Fibroblast of skin of abdomen (primary cell): ENCODE measurements around the gene ZBTB7A.

ENCODE experiments used
- DNase-seq: peaks from one replicate; pipeline ENCODE4 v3.0.0-alpha.2; 2013

Gene ZBTB7A

DNA sequence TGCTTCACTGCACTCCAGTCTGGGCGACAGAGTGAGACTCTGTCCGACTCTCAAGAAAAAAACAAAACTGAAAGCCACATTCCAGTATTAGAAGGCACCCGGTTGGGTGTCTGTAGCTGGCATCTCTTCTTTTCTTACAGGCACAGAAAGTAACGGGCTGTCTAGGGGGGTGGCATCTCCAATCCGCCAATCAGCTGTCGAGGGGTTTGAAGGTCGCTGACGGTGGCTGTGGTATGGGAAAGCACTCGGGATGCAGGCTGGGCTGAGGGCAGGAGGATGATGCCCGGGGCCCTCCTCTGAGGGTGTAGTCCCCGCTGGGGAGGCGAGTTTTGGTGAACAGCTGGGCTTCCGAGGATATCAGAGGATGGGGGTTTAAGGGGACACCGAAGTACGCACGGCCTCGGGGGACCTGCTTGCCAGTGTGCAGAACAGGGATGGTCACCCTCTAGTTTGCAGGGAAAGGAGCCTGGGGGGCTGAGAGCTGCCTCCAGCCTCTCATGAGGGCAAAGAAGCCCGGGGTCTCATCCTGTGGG is 27.0 kb upstream of the ZBTB7A start:
- DNase-seq, result no peak

- DNase-seq, result no peak
Observed at GRCh38 chr19:4090356-4091220, 23.9 kb upstream of the ZBTB7A start.

DNA sequence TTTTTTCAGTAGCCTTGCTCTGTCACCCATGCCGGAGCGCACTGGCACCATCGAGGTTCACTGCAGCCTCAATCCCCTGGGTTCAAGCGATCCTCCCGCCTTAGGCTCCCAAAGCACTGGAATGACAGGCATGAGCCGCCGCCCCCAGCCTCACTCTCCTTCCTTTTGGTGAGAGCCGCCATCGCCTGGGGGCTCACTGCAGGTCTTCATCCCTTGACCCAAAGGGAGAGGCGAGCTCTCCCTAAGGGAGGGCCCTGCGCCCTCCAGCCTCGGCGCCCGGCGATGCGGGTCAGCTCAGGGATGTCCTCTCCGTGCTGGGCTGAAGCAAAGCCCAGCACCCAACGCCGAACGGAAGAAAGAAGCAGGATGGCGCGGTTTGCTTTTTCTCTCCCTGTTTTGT is 23.2 kb upstream of the ZBTB7A start:
- no peak for DNase-seq

DNA sequence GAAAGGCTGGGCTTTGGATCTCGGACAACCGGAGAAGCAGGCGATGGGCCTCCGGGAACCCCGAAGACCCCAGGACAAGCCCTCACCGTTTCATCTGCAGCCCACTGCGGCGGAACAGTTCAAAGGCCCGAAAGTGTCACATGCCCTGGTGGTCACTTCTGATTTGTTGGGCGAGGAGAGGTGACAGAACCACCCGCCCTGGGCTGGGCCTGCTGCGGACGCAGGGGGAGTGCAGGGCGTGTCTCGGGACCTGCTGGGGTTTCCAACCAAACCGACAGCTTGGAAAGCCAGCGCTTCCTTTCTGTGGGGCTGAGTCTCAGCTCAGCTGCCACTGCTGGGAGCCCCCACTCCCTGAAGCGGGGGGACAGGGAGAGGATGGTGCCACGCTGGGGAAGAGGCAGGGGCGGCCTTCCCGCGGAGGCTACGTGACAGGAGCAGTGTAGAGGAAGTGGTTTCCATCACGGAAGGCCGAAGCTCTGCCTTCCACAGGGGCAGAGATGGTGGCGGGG is 22.8 kb upstream of the ZBTB7A start:
- DNase-seq, result no peak

DNA sequence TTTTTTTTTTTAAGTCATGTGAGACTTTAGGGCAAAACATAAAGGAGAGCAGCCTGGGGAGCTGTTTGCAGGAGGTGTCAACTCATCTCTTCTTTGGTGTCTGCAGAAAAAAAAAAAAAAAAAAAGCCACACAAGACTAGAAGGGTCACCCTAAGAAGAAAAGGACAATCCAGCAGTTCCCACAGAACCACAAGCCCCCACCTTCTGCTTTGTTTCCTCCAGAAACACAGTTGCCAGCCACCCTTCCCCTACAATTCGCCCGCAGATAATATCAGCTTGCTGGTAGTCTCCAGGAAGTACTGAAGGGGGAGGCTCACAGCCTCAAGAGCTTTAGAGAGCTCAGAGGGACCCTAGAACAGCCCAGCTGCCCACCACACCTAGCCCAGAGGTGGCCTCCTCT is 22.3 kb upstream of the ZBTB7A start:
- no peak for DNase-seq

DNA sequence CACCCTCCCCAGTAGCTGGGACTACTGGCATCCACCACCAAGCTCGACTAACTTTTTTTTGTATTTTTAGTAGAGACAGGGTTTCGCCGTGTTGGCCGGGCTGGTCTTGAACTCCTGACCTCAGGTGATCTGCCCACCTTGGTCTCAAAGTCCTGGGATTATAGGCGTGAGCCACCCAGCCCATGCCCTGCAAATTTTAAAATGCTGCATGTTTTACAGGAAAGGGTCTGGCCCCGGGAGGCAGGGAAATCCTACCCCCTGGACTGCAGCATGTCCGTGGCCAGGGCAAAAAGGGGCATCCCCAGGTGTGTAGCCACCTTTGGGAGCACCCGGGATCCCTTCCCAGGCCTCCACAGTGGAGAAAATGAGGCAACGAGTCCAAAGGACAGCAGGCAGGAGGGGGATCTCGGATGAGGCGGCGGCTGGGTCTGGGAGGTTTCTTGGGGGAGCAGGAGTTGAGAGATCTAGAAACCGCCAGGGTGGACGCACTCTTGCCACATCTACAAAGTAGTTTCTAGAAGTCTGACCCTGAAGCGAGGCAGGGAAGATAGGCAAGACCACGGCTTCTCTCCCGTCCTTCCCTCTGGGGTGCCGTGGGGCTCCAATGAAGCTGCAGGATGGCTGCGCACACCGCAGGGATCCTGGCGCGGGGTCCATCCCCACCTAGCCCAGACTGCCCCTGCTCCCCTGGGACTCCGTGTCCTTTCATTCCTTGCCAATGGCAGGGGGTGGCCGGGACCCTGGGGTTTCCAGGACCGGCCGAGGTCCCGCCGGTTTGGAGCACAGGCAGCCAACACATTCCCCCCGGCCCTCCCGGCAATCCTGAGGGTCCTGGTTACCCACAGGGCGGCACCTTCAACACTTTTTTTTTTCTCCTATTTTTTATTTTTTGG is 21.3 kb upstream of the ZBTB7A start:
- DNase-seq, result no peak

GRCh38 chr19:4086411-4086867 is 19.7 kb upstream of the ZBTB7A start:
- no peak for DNase-seq

- no peak for DNase-seq
Observed at GRCh38 chr19:4084547-4084877, 17.8 kb upstream of the ZBTB7A start.

DNA sequence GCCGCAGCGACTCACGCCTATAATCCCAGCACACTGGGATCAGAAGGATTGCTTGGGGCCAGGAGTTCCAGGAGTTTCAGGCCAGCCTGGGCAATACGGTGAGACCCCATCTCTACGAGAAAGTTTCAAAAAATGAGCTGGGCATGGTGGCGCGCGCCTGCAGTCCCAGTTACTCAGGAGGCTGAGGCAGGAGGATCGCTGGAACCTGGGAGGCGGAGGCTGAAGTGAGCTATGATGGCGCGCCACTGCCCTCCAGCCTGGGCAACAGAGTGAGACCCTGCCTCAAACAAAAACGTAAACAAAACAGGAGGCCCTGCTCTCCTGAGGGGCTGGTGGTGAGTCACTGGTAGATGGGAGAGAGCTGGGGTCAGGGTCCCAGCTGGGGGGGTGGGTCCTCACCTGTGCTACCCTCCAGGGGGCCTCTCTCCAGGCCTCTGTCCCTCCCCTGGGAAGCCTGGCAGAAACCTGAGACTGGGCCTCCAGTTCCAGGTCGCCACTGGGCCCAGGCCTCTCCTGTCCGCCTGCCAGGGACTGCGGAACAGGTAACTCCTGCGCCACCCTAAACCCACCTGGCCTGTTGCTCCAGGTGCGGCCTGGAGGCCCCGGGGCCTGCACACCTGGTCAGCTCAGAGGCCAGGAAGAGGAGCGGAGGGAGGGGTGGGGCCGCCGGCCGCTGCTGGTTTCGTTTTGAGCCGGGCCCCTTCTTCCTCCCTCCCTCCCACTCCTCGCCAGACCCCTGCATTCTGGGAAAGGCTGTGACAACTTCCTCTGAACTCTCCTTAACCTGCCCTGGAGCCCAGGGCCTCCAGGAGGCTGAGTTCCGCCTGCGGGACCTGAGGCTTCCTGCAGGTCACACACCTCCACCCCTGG is 17.2 kb upstream of the ZBTB7A start:
- DNase-seq, result no peak

GRCh38 chr19:4082172-4082571 is 15.5 kb upstream of the ZBTB7A start:
- DNase-seq, result no peak

GRCh38 chr19:4081441-4082129 is 14.9 kb upstream of the ZBTB7A start:
- DNase-seq, result no peak

DNA sequence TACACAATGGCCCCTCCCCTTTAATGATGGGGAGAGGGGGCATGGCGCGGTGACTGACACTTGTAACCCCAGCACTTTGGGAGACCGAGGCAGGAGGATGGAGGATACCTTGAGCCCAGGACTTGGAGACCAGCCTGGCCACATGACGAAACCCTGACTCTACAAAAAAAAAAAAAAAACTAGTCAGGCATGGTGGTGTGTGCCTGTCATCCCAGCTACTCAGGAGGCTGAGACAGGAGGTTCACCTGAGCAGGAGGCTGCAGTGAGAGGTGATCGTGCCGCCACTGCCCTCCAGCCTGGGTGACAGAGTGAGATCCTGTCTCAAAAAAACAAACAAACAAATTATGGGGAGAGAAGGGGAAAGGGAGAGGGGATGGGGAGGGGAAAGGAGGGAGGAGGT is 13.8 kb upstream of the ZBTB7A start:
- no peak for DNase-seq

DNA sequence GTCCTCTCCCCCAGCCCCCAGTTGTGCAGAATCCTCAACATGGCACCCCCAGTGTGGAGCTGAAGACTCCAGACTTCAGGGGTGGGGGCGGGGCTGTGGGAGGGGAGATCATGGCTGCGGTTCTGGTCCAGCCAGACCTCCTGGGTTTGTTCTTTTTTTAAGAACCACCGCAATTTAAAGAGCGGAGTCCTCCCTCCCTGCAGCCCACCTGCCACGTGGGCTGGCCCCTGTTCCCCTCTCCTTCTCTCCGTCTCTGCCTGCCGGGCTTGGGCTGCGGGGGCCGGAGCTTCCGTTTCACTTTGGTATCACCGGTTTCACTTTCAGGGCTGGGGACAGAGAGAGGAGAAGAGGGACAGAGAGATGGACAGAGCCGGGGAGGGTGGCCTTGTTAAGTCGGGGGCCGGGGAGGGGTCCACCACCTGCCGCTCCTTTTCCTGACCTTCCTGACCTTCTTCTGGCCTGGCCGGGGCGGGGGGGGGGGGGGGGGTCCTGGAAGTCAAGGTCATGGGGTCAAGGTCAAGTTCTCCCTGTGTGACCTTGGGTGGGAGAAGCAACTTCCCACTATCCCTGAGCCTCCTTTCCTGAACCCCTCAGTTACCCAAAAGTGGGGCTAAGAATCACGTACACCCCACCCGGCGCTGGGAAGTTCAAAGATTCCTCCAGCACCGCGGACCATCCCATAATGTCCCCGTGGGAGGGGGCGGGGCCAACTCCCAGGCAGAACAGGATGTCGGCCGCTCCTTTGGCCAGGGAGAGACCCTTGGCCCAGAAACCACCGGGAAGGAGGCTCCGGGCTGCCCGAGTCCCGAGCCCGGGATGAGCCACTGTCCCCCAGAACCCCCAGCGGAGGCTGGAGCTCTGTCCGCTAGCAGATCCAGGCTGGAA is 11.3 kb upstream of the ZBTB7A start:
- DNase-seq, result peak; percentile 8

GRCh38 chr19:4077007-4077374 is 10.3 kb upstream of the ZBTB7A start:
- DNase-seq, result no peak

- DNase-seq, result no peak
Observed at GRCh38 chr19:4075373-4075772, 8.7 kb upstream of the ZBTB7A start.

DNA sequence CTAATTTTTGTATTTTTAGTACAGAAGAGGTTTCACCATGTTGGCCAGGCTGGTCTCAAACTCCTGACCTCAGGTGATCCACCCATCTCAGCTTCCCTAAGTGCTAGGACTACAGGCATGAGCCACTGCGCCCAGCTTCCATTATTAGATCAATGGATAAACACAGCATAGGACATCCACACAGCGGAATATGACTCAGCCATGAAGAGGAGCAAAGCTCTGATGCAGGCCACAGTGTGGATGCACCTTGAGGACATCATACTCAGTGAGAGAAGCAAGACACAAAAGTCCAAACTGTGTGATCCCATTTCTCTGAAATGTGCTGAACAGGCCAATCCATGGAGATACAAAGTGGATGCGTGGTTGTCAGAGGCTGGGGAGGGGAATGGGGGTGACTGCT is 4.9 kb upstream of the ZBTB7A start:
- DNase-seq, result no peak

DNA sequence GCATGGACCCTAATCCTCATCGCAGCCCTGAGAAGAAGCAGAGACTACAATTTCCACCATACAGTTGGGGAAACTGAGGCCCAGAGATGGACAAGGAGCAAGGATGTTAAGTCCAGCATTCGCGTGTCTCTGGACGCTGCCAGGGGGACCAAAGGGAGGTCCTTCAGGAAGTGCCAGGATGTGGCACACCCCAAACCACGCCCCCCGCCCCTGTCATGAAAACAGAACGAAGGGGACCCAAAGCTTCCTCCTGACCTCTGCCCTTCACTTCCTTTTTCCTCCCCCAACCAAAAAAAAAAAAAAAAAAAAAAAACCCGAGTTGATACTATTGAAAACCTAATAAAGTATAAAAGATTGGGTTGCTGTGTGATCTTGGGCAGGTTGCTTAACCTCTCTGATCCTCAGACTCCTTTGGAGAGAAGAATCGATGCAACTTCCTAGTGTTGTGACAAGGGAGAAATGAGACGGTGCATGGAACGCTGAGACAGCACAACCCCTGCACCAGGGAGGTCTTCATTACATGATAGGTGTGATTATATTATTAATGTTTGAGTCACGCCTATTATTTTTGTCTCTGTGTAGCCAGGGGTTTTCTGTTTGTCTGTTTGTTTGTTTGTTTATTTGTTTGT is 2.7 kb upstream of the ZBTB7A start:
- DNase-seq, result no peak

- no peak for DNase-seq
Observed at GRCh38 chr19:4068047-4068966, 1.6 kb upstream of the ZBTB7A start.
